ENCODE measurements around the gene DAZAP1.

DAZAP1 gene

DNA sequence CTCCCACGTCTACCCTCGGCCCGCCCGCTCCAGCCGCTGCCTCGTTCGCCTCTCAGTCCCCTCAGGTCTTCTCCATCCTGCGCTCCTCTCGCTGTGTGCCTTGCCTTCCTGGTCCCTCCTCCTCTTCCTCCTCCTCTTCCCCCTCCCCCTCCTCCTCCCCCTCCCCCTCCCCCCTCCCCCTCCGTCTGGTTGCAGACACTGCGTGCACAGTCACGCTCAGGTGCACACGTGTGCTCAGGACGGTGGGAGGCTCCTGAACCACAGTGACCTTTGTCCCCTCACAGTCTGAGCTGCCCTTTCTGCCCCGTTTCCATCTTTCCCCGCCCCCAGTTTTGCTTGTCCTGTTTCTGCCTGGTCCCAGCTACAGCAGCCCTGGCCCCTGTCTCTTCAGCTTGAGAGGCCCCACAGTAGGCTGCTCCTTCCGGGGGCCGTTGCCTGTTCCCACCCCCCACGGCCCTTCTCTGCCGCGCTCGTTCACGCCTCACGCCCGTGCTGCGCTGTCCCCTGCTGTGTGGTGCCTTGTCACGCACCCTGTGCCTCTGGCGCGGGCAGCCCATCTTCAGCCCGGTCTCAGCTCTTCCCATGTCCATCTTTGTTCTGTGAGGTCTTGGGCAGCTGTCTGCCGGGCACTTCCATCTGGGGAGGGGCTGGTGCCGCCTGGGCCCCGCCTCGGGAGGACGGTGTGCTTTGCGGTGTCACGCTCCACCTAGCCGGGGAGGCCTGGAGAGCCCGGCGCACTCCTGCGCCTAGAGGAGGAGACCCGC, 17.0 kb downstream of the DAZAP1 start:
- in situ Hi-C loops (cut with MboI; ENCODE audit: low sequenced_read_pairs): no loop called here

DNA sequence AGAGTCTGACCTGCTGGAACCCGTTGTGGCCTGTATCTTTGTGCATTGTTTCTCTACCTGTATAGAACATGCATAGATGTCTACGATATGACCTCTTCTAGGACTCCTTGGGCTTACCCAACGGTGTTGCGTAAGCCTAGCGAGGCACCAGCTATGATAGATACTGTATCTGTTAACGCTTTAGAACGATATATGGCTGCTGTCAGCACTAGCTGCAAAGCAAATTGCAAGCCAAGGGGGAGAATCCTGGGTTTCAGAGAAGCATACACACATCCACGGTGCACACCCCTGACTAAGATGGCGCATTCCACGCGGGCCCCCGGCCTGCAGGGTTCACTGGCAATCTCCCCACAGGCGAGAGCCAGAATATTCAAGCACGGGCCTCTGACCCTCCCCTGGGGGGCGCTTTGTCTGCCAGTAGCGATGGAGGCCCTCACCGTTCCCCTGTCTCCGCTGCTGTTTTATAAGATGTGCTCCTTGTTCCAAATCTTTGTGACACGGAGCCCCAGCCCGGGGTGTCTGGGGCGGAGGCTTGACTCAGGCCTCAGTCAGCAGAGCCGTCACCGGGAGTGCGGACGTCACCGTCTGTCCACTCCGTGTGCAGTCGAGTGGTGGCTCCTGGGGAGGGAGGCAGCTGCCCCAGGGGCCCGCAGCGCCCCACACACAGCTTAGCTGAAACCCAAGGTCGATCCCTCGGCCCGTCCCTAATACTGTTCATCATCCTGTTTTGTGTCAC, 17.9 kb downstream of the DAZAP1 start:
- in situ Hi-C loops (cut with MboI; ENCODE audit: low sequenced_read_pairs): no loop called here

DNA sequence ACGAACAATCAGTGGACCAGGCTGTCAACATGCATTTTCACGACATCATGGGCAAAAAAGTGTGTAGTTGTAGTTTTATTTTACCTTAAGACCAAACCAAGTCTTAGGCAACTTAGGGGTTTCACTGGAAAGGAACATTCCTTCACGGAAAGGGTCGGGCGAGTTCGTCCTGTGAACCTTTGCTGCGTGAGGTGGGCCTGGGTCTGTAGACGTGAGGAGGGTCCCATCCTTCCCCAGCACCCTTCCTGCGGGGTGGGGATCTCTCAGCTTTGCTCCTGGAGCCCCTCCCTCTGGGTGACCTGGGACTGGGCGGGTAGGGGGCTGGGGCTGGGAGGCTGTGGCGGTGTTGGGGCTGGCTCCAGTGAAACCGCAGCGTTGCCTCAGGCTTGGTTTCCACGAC, 18.5 kb downstream of the DAZAP1 start:
- in situ Hi-C loops (cut with MboI; ENCODE audit: low sequenced_read_pairs): no loop called here

DNA sequence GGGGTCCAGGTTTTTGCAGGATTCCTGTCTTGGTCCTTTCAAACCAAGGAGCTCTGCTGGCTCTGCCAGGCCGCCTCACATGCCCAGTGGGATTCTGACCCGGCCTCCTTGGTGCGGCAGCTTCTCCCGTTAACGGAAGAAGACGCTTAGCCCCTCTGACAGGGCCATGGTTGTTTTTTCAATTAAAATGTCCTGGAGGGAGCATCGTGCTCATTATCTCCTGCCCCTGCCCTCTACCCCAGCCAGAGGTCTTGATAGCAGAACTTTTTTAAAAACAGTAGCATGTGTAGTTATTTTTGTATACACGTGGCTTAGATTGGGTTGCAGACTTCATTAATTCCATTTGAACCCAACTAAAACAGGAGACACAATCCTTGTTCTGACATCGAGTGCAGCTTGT, 19.4 kb downstream of the DAZAP1 start:
- in situ Hi-C loops (cut with MboI; ENCODE audit: low sequenced_read_pairs): no loop called here

DNA sequence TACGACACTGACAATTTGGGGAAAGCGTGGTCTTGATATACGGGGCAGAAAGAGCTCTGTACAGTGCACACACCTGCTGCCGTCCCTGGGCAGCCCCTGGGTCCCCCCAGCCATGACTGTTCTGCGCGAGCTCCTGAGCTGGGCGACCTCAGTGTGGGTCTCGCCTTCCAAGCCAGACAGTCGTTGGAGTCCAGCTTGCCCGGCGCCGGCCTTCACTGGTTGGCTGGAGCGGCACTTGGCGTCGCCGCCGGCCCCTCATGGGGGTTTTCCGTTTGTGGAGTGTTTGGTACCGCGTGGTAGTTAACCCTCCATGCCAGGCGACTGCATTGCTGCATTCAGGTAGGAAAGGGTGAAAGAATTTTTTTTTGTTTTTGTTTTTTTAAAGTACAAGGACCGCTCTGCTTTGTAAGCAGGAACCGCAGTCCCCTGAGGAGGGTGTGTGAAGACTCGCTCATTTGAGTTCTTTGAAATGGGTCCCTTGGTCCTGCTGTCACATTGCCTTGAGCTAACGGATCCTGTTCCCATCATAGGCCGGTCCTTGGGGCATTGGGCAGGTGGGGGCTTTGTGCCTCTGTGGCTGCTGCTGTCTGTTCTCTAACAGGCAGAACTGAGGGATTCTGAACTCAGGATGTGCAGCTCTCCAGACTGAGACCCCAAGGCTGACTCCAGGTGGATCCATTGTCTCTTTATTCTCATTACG, 20.0 kb downstream of the DAZAP1 start:
- in situ Hi-C loops (cut with MboI; ENCODE audit: low sequenced_read_pairs): no loop called here

DNA sequence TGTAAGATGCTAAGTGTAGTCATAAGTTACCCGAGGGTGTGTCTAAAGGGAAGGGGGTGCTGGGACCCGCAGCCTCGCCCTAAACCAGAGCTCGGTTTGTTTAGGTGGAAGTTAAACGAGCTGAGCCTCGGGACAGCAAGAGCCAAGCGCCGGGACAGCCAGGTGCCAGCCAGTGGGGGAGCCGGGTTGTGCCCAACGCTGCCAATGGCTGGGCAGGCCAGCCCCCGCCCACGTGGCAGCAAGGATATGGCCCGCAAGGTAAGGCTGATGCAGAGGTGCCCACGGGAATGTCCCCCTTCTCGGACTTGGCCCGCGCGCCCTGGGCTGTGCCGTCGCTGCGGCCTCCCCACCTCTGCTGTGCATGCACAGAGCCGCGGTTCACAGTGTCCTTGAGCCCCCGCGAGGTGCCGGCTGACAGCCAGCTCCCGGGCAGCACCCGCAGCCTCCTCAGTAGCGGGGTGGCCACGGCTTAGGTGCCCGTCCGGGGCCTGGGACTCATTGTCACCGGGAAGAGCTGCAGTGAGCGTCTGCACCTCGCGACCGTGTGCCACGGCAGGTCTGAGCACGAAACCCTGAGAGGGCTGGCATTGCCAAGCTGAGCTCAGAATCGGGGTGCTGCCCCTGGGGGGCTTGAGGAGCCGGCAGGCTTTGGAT, 21.5 kb downstream of the DAZAP1 start:
- in situ Hi-C loops (cut with MboI; ENCODE audit: low sequenced_read_pairs): no loop called here

DNA sequence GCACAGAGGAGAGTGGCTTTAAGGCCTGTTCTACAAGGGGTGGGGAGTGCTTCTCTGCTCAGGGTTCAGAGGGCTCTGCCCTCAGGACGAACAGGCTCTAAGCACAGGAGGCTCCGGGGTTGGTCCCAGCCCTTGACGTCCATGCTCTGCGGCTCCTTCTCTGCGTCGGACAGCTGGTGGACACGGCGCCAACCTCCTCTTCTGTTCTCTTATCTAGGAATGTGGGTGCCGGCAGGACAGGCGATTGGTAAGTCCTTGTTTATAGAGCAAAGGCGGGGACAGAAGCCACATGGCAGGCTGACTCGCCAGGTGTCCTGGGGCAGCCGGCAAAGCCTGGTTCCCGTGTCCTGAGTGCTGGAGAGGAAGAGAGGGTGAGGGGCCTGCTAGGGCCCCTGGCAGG, 22.4 kb downstream of the DAZAP1 start:
- in situ Hi-C loops (cut with MboI; ENCODE audit: low sequenced_read_pairs): no loop called here

DNA sequence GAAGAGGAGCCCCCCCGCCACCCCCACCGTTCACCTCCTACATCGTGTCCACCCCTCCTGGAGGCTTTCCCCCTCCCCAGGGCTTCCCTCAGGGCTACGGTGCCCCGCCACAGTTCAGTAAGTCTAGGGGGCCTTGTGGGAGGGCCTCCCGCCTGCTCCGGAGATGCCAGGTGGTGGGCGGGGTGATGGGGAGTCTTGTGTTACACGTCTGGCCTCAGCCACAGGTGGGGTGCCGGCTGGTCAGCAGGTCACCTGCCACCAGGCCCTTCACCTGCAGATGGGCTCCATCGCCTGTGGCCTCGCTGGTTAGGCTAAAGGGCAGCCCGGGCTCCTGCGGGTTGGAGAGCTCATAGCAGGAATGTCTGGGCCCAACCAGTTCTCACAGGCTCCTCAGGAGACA, 22.9 kb downstream of the DAZAP1 start:
- in situ Hi-C loops (cut with MboI; ENCODE audit: low sequenced_read_pairs): no loop called here

DNA sequence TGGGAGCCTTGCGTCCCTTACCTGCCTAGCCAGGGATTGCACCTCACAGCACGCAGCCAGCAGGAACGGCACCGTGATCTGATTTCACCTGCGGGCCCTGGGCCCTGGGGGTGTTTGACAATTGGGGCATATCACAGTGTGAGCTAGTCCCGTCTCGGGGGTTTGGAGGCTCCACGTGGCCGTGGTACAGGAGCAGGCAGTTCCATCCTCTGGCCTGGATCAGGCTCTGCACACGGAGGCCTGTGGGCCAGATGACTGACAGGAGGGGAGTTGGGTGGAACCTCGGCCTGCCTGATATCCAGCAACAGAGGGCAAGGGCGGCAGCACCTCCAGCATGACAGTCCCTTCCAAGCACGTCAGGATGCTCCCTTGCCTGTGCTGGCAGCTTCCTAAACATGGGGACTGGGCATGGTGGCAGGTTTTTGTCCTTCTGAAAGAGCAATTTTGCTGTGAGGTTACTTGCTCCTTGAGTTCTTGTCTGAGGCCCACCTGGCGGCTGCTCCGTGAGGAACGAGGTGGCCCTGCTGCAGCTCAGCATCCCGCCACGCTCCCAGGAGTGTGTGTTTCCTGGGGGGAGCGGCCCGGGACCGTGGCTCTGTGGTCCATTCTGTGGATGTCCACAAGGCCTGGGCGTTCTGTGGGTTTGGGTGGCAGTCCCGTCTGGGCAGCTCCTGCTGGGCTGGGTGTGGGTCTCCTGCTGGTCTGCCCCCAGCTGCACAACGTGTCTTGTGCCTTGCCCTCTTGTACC, 24.5 kb downstream of the DAZAP1 start:
- in situ Hi-C loops (cut with MboI; ENCODE audit: low sequenced_read_pairs): no loop called here

DNA sequence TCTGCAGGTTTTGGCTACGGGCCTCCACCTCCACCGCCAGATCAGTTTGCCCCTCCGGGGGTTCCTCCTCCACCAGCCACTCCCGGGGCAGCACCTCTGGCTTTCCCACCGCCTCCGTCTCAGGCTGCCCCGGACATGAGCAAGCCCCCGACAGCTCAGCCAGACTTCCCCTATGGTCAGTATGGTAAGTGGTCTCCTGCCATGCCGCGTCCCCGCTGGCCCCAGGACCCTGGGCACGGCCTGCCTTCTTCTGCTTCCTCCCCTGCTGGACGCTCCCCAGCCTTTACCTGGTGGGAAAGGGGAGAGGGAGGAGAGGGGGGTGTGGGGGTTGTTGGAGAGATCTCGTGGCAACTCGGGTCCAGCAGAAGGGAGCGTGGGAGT, 25.1 kb downstream of the DAZAP1 start:
- in situ Hi-C loops (cut with MboI; ENCODE audit: low sequenced_read_pairs): no loop called here

DNA sequence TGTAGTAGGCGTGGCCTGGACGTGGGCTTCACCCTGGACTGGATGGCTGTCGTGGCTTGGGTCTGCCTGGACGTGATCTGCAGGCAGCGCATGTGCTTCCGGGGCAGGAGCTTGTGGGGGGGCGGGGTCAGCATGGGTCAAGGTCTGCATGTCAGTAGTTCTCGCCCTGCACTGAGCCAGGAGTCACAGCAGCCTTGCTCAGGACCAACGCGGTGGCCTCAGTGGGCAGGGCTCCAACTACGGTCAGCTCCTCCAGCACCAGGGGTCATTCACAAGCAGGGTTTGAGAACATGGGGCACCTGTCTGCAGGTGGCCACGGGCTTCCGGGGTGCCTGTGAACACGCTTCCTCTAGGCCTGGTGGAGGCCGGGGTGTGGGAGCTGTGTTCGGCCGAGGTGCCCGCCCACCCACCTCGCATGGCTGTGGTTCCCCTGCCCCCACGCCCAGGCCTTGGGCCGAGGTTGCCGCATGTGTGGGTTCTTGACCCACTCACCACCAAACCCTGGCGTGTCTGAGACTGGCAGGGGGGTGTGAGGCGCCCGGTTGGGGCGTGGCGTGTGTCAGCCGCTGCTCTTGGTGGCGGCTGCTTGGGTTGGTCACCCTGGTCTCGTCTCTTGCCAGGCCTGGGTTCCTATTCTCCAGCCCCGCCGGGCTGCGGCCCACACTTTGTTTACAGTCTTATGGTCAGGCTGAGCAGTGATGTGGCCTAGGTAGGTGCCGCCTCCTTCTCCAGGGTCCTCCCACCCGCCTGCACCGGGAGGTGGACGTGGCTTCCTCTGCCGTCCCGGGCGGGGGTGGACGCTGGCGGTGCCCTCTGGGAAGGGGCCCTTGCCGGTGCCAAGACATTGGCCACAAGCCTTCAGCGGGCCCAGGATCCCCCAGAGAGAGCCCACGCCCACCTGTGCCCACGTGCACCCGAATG, 26.0 kb downstream of the DAZAP1 start:
- in situ Hi-C loops (cut with MboI; ENCODE audit: low sequenced_read_pairs): no loop called here

DNA sequence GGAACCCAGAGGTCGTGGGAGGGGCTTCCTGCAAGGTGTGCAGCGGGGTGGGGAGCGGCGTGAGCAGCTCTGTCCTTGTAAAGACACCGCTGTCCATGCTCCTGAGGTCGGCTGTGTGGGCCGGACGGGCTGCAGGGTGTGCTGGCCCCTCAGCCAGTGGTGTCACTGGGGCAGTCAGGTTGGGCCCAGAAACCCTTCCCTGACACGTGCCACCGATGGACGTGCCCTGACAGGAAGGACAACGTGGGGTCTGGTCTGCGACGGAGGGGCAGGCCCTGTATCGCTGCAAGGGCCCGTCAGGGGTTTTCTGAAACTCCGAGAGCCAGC, 26.6 kb downstream of the DAZAP1 start:
- in situ Hi-C loops (cut with MboI; ENCODE audit: low sequenced_read_pairs): no loop called here

DNA sequence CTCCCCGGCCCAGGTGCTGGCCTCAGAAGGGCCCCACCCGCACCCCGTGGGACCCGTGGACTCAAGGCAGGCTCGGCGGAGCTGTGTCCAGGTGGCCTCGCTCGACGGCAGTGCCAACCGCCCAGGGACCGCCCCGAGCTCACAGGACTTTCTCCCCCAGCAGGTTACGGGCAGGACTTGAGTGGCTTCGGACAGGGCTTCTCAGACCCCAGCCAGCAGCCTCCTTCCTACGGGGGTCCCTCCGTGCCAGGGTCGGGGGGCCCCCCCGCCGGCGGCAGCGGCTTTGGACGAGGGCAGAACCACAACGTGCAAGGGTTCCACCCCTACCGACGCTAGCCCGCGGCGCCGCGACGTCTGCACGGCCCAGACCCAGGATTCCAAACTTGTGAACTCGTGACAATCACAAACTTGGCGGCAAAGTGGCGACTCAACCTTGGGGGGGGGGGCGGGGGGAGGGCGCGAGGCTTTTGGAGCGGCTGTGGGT, 27.2 kb downstream of the DAZAP1 start:
- in situ Hi-C loops (cut with MboI; ENCODE audit: low sequenced_read_pairs): no loop called here

DNA sequence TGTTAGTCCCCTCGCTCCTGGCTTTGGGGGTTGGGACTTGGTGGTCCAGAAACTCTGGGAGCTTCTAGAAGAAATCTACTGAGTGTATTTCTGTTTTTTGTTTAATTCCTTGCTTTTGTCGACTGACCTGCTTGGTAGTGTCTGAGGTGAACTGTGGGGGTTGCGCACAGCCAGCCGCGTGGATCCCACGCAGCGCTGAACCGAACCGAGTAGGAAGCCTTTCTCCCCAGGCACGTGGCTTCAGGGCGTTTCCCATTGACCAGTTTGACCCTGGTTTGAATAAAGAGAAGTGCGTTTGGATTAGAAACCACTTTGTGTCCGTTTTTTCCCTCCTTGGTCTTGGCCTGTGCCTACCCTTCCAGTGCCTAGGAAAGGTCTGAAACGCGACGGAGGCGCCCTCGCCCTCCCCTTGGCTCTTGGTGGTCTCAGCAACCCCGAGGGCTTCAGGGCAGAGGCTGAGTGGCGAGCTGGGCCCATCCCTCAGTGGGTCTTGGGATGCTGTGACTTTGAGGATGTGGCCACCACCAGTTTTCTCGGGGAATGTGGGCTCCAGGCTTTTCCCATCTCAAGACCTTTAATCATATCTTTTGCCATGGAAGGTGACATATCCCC, 28.1 kb downstream of the DAZAP1 start:
- in situ Hi-C loops (cut with MboI; ENCODE audit: low sequenced_read_pairs): no loop called here

DNA sequence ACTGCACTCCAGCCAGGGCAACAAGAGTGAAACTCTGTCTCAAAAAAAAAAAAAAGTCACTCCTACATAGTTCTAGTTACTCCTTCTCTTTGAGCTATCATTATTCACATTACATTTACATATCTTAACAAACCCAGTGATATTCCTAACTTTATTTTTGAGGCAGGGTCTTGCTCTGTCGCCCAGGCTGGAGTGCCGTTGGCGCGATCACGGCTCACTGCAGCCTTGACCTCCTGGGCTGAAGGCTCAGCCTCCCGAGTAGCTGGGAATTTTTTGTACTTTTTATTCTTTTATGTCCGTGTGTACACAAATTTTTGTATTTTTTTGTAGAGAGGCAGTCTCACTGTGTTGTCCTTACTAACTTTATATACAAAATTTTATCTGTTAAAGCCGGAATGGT, 30.2 kb downstream of the DAZAP1 start:
- in situ Hi-C loops (cut with MboI; ENCODE audit: low sequenced_read_pairs): no loop called here

DNA sequence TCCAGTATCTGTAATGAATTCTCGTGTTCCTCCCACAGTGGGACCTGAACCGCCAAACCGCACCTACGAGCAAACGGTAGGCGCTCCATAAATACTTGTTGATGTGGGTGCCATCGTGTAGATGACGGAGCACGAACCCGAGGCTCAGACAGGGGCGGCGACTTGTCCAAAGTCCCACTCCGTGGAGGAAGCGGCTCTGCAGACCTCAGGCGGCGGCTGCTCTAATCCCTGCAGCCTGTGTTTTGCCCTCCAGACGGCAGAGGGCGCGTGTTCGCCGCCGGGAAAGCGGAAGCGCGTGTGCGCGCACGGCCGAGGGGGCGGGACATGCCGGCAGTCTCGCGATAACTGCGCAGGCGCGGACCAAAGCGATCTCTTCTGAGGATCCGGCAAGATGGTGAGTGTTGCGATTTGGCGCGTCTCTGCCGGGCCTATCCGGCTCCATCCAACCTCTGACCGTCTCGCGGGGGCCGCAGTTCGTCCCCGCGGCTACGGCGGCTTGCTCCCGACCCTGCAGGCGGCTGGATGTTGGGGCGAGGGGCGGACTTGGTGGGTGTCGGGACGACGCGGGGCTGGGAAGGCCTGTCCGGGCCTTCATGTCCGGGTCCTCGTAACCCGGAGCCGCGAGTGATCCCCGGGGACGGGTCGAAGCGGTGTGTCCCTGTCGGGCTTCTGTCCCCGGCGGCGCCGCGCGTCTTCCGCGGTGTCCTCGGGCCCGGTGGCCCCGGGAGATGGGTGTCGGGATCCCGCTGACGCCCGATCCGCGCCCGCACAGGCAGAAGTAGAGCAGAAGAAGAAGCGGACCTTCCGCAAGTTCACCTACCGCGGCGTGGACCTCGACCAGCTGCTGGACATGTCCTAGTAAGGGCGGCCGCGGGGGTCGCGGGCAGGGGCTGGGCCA, 30.9 kb downstream of the DAZAP1 start, which contains the start of gene RPS15:
TSS of gene RPS15 (plus strand) at position 362 of the 898 bp plus-strand sequence. CDS start at position 392, 30 bp downstream.
- in situ Hi-C loops (cut with MboI; ENCODE audit: low sequenced_read_pairs): no loop called here

DNA sequence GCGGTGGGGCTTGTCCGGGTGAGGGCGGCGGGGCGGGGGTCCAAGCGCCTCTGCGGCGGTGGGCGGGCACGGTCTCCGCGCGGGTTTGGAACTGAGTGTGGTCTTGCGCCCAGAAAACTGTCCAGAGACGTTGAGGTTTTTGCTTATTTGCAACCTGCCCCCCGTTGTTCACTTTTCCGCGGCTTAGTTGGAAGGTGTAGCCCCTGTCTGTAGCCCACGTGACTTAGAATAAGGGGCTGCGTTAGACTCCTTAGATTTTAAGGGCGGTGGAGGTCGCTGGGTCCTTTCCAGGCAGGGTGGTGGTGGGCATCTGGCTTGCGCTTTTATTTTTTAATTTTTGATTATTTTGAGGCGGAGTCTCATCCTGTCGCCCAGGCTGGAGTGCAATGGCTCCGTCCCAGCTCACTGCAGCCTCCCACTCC, 31.6 kb downstream of the DAZAP1 start:
- in situ Hi-C loops (cut with MboI; ENCODE audit: low sequenced_read_pairs): no loop called here

Measured in hTERT RPE-1 (cell line).